B cell (primary cell): ENCODE data around the gene PLA2R1.

Experiments
- CTCF ChIP-seq: fragments of 200-600 bp; IDR thresholded peaks from one replicate; pipeline ENCODE4 v1.8.0; 2022; ENCODE audit warnings: antibody characterized with exemption, mild to moderate bottlenecking
- EZH2 ChIP-seq: IDR thresholded peaks from 2 replicates; pipeline ENCODE4 v1.6.1; 2012; ENCODE audit warnings: borderline replicate concordance, low read depth, mild to moderate bottlenecking, moderate library complexity, low read length; ENCODE audit not compliant: insufficient read depth, poor library complexity, severe bottlenecking

GRCh38 chr2:160052531-160052930 is 9.9 kb downstream of the PLA2R1 start:
- TF ChIP-seq CTCF (no peak), EZH2 (no peak)
